Activated CD8-positive, alpha-beta T cell treated with anti-CD3 and anti-CD28 coated beads, Interleukin-2, amount 10 ng/mL, durations not matched to agents 7 days and 5 days (primary cell): ENCODE measurements around the gene RBBP8NL. TPM values are rescaled to one million over a fixed set of nuclear protein-coding genes. Genes with fewer than 3 reads are reported as not detected.

Experiments
- ATAC-seq: fragments of 150-1000 bp; cut with Tn5 transposase; one replicate; pipeline ENCODE4 v1.10.0; 2021; ENCODE audit warnings: moderate library complexity
- CTCF ChIA-PET: fragments of 350-600 bp; sonication (Branson Sonifier 250); formaldehyde crosslinking; loops from one replicate; lab custom pipeline; 2021; ENCODE audit warnings: antibody characterized with exemption; lab: Charles Lee
- POLR2A ChIA-PET: fragments of 350-600 bp; sonication (Branson Sonifier 250); formaldehyde crosslinking; loops from one replicate; lab custom pipeline; 2021; ENCODE audit warnings: antibody characterized with exemption; lab: Charles Lee
- DNase-seq: peaks from one replicate; pipeline ENCODE4 v3.0.0-alpha.2; 2020
- H3K27ac Mint-ChIP-seq: one replicate; pipeline ENCODE4 v1.8.0; 2021; ENCODE audit warnings: mild to moderate bottlenecking, mixed read lengths
- H3K27me3 Mint-ChIP-seq: one replicate; pipeline ENCODE4 v1.8.0; 2021; ENCODE audit warnings: low read depth, mixed read lengths
- H3K36me3 Mint-ChIP-seq: one replicate; pipeline ENCODE4 v1.8.0; 2021; ENCODE audit warnings: low read depth, mixed read lengths
- H3K4me1 Mint-ChIP-seq: one replicate; pipeline ENCODE4 v1.8.0; 2021; ENCODE audit warnings: low read depth, mixed read lengths
- H3K4me3 Mint-ChIP-seq: one replicate; pipeline ENCODE4 v1.8.0; 2021; ENCODE audit warnings: mild to moderate bottlenecking, mixed read lengths
- H3K9me3 Mint-ChIP-seq: one replicate; pipeline ENCODE4 v1.8.0; 2022; ENCODE audit warnings: mixed read lengths; ENCODE audit not compliant: insufficient read depth
- total RNA-seq, 2 experiments: library from RNA; stranded (reverse); gene quantifications; one replicate each; pipeline ENCODE4 v1.2.3, GENCODE V29; 2021

Gene RBBP8NL
- total RNA-seq, 2 experiments from 2014 or later, result not detected

- no peaks in the 10 kb centered on the region for H3K27me3 Mint-ChIP-seq
- DNase-seq (no peak), ATAC-seq (no peak)
- peaks cover 28% of the 10 kb centered on the region for H3K4me1 Mint-ChIP-seq
- ChIA-PET POLR2A (no interaction called here), CTCF (no interaction called here)
- no peaks in the 10 kb centered on the region for H3K36me3 Mint-ChIP-seq
- no peaks in the 10 kb centered on the region for H3K9me3 Mint-ChIP-seq
- H3K27ac Mint-ChIP-seq, result peak overlapping the region; percentile 73
- peak overlapping the region; percentile 77 for H3K4me3 Mint-ChIP-seq
Measured at GRCh38 chr20:62405981-62406513, 21.3 kb downstream of the RBBP8NL start.

GRCh38 chr20:62405108-62405980, 22.0 kb downstream of the RBBP8NL start:
- CTCF ChIA-PET, result no interaction called here

GRCh38 chr20:62404761-62405107, 22.6 kb downstream of the RBBP8NL start:
- no peak overlapping the region for H3K4me3 Mint-ChIP-seq
- H3K27ac Mint-ChIP-seq, result no peak overlapping the region
- no peaks in the 10 kb centered on the region for H3K27me3 Mint-ChIP-seq
- H3K9me3 Mint-ChIP-seq, result no peaks in the 10 kb centered on the region
- no peaks in the 10 kb centered on the region for H3K36me3 Mint-ChIP-seq
- DNase-seq, result no peak
- CTCF ChIA-PET, result no interaction called here
- no peak for ATAC-seq
- peaks cover 22% of the 10 kb centered on the region for H3K4me1 Mint-ChIP-seq
- POLR2A ChIA-PET, result no interaction called here

More at GRCh38 chr20:62405108-62405980, 22.0 kb downstream of the RBBP8NL start:
- ATAC-seq, result no peak
- no peaks in the 10 kb centered on the region for H3K27me3 Mint-ChIP-seq
- peaks cover 28% of the 10 kb centered on the region for H3K4me1 Mint-ChIP-seq
- H3K36me3 Mint-ChIP-seq, result no peaks in the 10 kb centered on the region
- no peaks in the 10 kb centered on the region for H3K9me3 Mint-ChIP-seq
- POLR2A ChIA-PET, result interaction anchor here (0.6 kb wide), 1 partner anchor 17 kb away, joined by 3 read pairs; no protein-coding TSS in a partner anchor
- DNase-seq, result no peak
- H3K27ac Mint-ChIP-seq, result peak overlapping the region; percentile 73
- peak overlapping the region; percentile 77 for H3K4me3 Mint-ChIP-seq

- POLR2A ChIA-PET, result no interaction called here
- Mint-ChIP-seq H3K27me3 (no peaks in the 10 kb centered on the region), H3K27ac (peak overlapping the region; percentile 55), H3K9me3 (no peaks in the 10 kb centered on the region), H3K36me3 (no peaks in the 10 kb centered on the region), H3K4me3 (peak overlapping the region; percentile 34), H3K4me1 (peaks cover 19% of the 10 kb centered on the region)
- no peak for ATAC-seq
- no peak for DNase-seq
- CTCF ChIA-PET, result no interaction called here
Measured at GRCh38 chr20:62404112-62404665, 23.1 kb downstream of the RBBP8NL start.

GRCh38 chr20:62403331-62403730, 24.0 kb downstream of the RBBP8NL start:
- Mint-ChIP-seq H3K9me3 (no peaks in the 10 kb centered on the region), H3K36me3 (no peaks in the 10 kb centered on the region), H3K4me1 (peaks cover 19% of the 10 kb centered on the region), H3K27ac (no peak overlapping the region), H3K27me3 (no peaks in the 10 kb centered on the region), H3K4me3 (no peak overlapping the region)
- DNase-seq (no peak), ATAC-seq (no peak)
- CTCF ChIA-PET, result no interaction called here
- POLR2A ChIA-PET, result no interaction called here

GRCh38 chr20:62402456-62403150, 24.7 kb downstream of the RBBP8NL start:
- no peak overlapping the region for H3K27ac Mint-ChIP-seq
- POLR2A ChIA-PET, result no interaction called here

GRCh38 chr20:62401331-62401779, 26.0 kb downstream of the RBBP8NL start:
- Mint-ChIP-seq H3K4me1 (peaks cover 16% of the 10 kb centered on the region), H3K27me3 (no peaks in the 10 kb centered on the region), H3K36me3 (peaks cover 8% of the 10 kb centered on the region), H3K27ac (no peak overlapping the region), H3K9me3 (no peaks in the 10 kb centered on the region), H3K4me3 (no peak overlapping the region)
- DNase-seq (no peak), ATAC-seq (no peak)
- ChIA-PET POLR2A (interaction anchor here (1.2 to 1.3 kb wide), 2 partner anchors 13 to 15 kb away, joined by 3 to 4 read pairs; partner anchors contain the start of gene RPS21), CTCF (no interaction called here)

More at GRCh38 chr20:62402456-62403150, 24.7 kb downstream of the RBBP8NL start:
- H3K4me3 Mint-ChIP-seq, result no peak overlapping the region
- H3K9me3 Mint-ChIP-seq, result no peaks in the 10 kb centered on the region
- peaks cover 16% of the 10 kb centered on the region for H3K4me1 Mint-ChIP-seq
- H3K27me3 Mint-ChIP-seq, result no peaks in the 10 kb centered on the region
- no peak for DNase-seq
- CTCF ChIA-PET, result no interaction called here
- peaks cover 4% of the 10 kb centered on the region for H3K36me3 Mint-ChIP-seq
- no peak for ATAC-seq

GRCh38 chr20:62400541-62400940, 26.8 kb downstream of the RBBP8NL start:
- Mint-ChIP-seq H3K4me1 (peaks cover 8% of the 10 kb centered on the region), H3K4me3 (no peak overlapping the region), H3K9me3 (no peaks in the 10 kb centered on the region), H3K36me3 (peaks cover 8% of the 10 kb centered on the region), H3K27ac (no peak overlapping the region), H3K27me3 (no peaks in the 10 kb centered on the region)
- ATAC-seq, result no peak
- CTCF ChIA-PET, result interaction anchor here (1.0 to 1.2 kb wide), 2 partner anchors 9 to 216 kb away, joined by 3 read pairs; no protein-coding TSS in a partner anchor
- POLR2A ChIA-PET, result interaction anchor here (0.9 to 1.6 kb wide), 3 partner anchors 9 to 14 kb away, joined by 3 to 6 read pairs (median 3); partner anchors contain the start of gene RPS21
- no peak for DNase-seq

- POLR2A ChIA-PET, result interaction anchor here (0.9 to 1.6 kb wide), 2 partner anchors 9 to 13 kb away, joined by 3 to 6 read pairs; partner anchors contain the start of gene RPS21
- ATAC-seq, result no peak
- Mint-ChIP-seq H3K27ac (no peak overlapping the region), H3K4me3 (no peak overlapping the region), H3K9me3 (no peaks in the 10 kb centered on the region), H3K36me3 (peaks cover 8% of the 10 kb centered on the region), H3K4me1 (peaks cover 4% of the 10 kb centered on the region), H3K27me3 (no peaks in the 10 kb centered on the region)
- CTCF ChIA-PET, result interaction anchor here (1.0 to 1.2 kb wide), 2 partner anchors 10 to 216 kb away, joined by 3 read pairs; no protein-coding TSS in a partner anchor
- no peak for DNase-seq
Measured at GRCh38 chr20:62400021-62400420, 27.3 kb downstream of the RBBP8NL start.

GRCh38 chr20:62398120-62398821, 29.1 kb downstream of the RBBP8NL start:
- POLR2A ChIA-PET, result no interaction called here
- DNase-seq, result no peak
- Mint-ChIP-seq H3K4me3 (no peak overlapping the region), H3K36me3 (peaks cover 10% of the 10 kb centered on the region), H3K27ac (peak overlapping the region; percentile 55), H3K4me1 (no peaks in the 10 kb centered on the region), H3K9me3 (no peaks in the 10 kb centered on the region), H3K27me3 (no peaks in the 10 kb centered on the region)
- no peak for ATAC-seq
- CTCF ChIA-PET, result no interaction called here
